MCF 10A (cell line): ENCODE measurements around the gene MGAT5B. TPM values are rescaled to one million over a fixed set of nuclear protein-coding genes. Genes with fewer than 3 reads are reported as not detected.

Experiments
- BruUV-seq: library from RNA; stranded (reverse); fragments of 400-500 nt; replicated peaks from 2 replicates; lab custom pipeline; 2021; lab: Mats Ljungman, UMichigan
- CTCF ChIA-PET: fragments of 300-600 bp; sonication (Branson Sonifier 250); formaldehyde crosslinking; extraction: SDS; loops from one replicate; lab custom pipeline; 2021; ENCODE audit warnings: antibody characterized with exemption, inconsistent platforms; lab: Yijun Ruan, JAX
- POLR2A ChIA-PET: fragments of 300-600, 350-650 bp; sonication (Branson Sonifier 250); formaldehyde crosslinking; extraction: SDS; loops from one replicate; lab custom pipeline; 2020; ENCODE audit warnings: antibody characterized with exemption, inconsistent platforms; lab: Yijun Ruan, JAX
- DNase-seq: peaks from one replicate; pipeline ENCODE4 v3.0.0-alpha.2; 2018; ENCODE audit not compliant: unreplicated experiment
- H3K27ac Mint-ChIP-seq: one replicate; pipeline ENCODE4 v1.8.0; 2022; ENCODE audit warnings: mild to moderate bottlenecking, low read depth, mixed read lengths; ENCODE audit not compliant: unreplicated experiment
- H3K27me3 Mint-ChIP-seq: one replicate; pipeline ENCODE4 v1.8.0; 2022; ENCODE audit warnings: mixed read lengths; ENCODE audit not compliant: insufficient read depth, unreplicated experiment
- H3K36me3 Mint-ChIP-seq: one replicate; pipeline ENCODE4 v1.8.0; 2022; ENCODE audit warnings: mild to moderate bottlenecking, moderate library complexity, mixed read lengths; ENCODE audit not compliant: insufficient read depth, unreplicated experiment
- H3K4me1 Mint-ChIP-seq: one replicate; pipeline ENCODE4 v1.8.0; 2022; ENCODE audit warnings: mixed read lengths; ENCODE audit not compliant: insufficient read depth, unreplicated experiment
- H3K4me3 Mint-ChIP-seq: one replicate; pipeline ENCODE4 v1.8.0; 2022; ENCODE audit warnings: mild to moderate bottlenecking, moderate library complexity, mixed read lengths; ENCODE audit not compliant: unreplicated experiment
- H3K9me3 Mint-ChIP-seq: one replicate; pipeline ENCODE4 v1.8.0; 2022; ENCODE audit warnings: mixed read lengths; ENCODE audit not compliant: unreplicated experiment
- CTCF ChIP-seq: fragments of 200-600 bp; IDR thresholded peaks from one replicate; pipeline ENCODE4 v1.8.0; 2022; ENCODE audit warnings: antibody characterized with exemption, mild to moderate bottlenecking; ENCODE audit not compliant: unreplicated experiment
- intact Hi-C: fragments of 100-400 bp; cut with micrococcal nuclease; formaldehyde crosslinking; loops from 2 replicates; pipeline ENCODE4 v1.14.1; 2022
- total RNA-seq: library from RNA; stranded (reverse); gene quantifications from 2 replicates; pipeline ENCODE4 v1.2.3, GENCODE V29; 2022

MGAT5B gene
- total RNA-seq, 1 experiment from 2014 or later: 1.7 TPM

GRCh38 chr17:76868669-76869495, 678 bp downstream of the MGAT5B start:
- no peaks in the 10 kb centered on the region for H3K9me3 Mint-ChIP-seq
- no TSS peak for BruUV-seq
- ChIA-PET CTCF (interaction anchor here (0.6 to 2.4 kb wide), 14 partner anchors 37 to 386 kb away, joined by 3 to 51 read pairs (median 4); no protein-coding TSS in a partner anchor), POLR2A (interaction anchor here (0.5 to 1.6 kb wide), 4 partner anchors 12 to 386 kb away, joined by 3 to 12 read pairs (median 4); no protein-coding TSS in a partner anchor)
- H3K4me1 Mint-ChIP-seq: peaks cover 25% of the 10 kb centered on the region
- intact Hi-C loops: loop anchor here (1.0 kb wide), 1 partner anchor 187 kb away; no protein-coding TSS in a partner anchor
- no peak overlapping the region for H3K27ac Mint-ChIP-seq
- peak overlapping the region; percentile 58 for H3K4me3 Mint-ChIP-seq
- no peak for TF ChIP-seq CTCF
- H3K36me3 Mint-ChIP-seq: no peaks in the 10 kb centered on the region
- no peaks in the 10 kb centered on the region for H3K27me3 Mint-ChIP-seq
- DNase-seq: no peak

- Mint-ChIP-seq H3K27me3 (no peaks in the 10 kb centered on the region), H3K4me3 (no peak overlapping the region), H3K36me3 (no peaks in the 10 kb centered on the region), H3K4me1 (peaks cover 25% of the 10 kb centered on the region), H3K9me3 (no peaks in the 10 kb centered on the region), H3K27ac (no peak overlapping the region)
- no peak for TF ChIP-seq CTCF
- ChIA-PET POLR2A (interaction anchor here (0.7 kb wide), 1 partner anchor 703 kb away, joined by 3 read pairs; no protein-coding TSS in a partner anchor), CTCF (interaction anchor here (0.9 to 3.4 kb wide), 4 partner anchors 36 to 198 kb away, joined by 4 to 25 read pairs (median 8); no protein-coding TSS in a partner anchor)
- intact Hi-C loops: loop anchor here (10.0 kb wide), 1 partner anchor 75 kb away; no protein-coding TSS in a partner anchor
- no peak for DNase-seq
- no TSS peak for BruUV-seq
Observed at GRCh38 chr17:76869496-76870376, 1.5 kb downstream of the MGAT5B start.

GRCh38 chr17:76870377-76870714, 2.1 kb downstream of the MGAT5B start:
- TF ChIP-seq CTCF: no peak
- H3K4me3 Mint-ChIP-seq: no peak overlapping the region
- peaks cover 25% of the 10 kb centered on the region for H3K4me1 Mint-ChIP-seq
- no peak for DNase-seq
- CTCF ChIA-PET: interaction anchor here (1.1 to 3.4 kb wide), 3 partner anchors 186 to 197 kb away, joined by 5 to 25 read pairs (median 12); no protein-coding TSS in a partner anchor
- no peaks in the 10 kb centered on the region for H3K27me3 Mint-ChIP-seq
- H3K9me3 Mint-ChIP-seq: peaks cover 1% of the 10 kb centered on the region
- intact Hi-C loops: loop anchor here (10.0 kb wide), 1 partner anchor 74 kb away; no protein-coding TSS in a partner anchor
- no peak overlapping the region for H3K27ac Mint-ChIP-seq
- no peaks in the 10 kb centered on the region for H3K36me3 Mint-ChIP-seq
- BruUV-seq: no TSS peak
- POLR2A ChIA-PET: interaction anchor here (0.7 kb wide), 1 partner anchor 703 kb away, joined by 3 read pairs; no protein-coding TSS in a partner anchor
